Mononuclear cell (primary cell): ENCODE data around the gene ZSCAN20. TPM values are rescaled to one million over a fixed set of nuclear protein-coding genes. Genes with fewer than 3 reads are reported as not detected.

Experiments used
- H3K27me3 ChIP-seq: 2 replicates; pipeline ENCODE4 v1.6.0; 2011; ENCODE audit warnings: low read length, control low read depth; ENCODE audit not compliant: insufficient read depth
- H3K4me1 ChIP-seq: 2 replicates; pipeline ENCODE4 v1.5.1; 2011; ENCODE audit warnings: mild to moderate bottlenecking, low read length, control low read depth; ENCODE audit not compliant: insufficient read depth
- H3K4me3 ChIP-seq: 2 replicates; pipeline ENCODE4 v1.5.1; 2011; ENCODE audit warnings: mild to moderate bottlenecking, low read length, moderate library complexity
- H3K9me3 ChIP-seq: 2 replicates; pipeline ENCODE4 v1.5.1; 2011; ENCODE audit warnings: low read depth, mild to moderate bottlenecking, control low read depth, low read length
- total RNA-seq: library from RNA; depleted of rRNA; stranded (reverse); fragments of >200 nt; gene quantifications from one replicate; pipeline ENCODE4 v1.2.3, GENCODE V29; 2012

ZSCAN20 gene
- total RNA-seq, 1 donor: 0.10 TPM

- Histone ChIP-seq H3K4me3 (no peak overlapping the region), H3K27me3 (peaks cover 4% of the 10 kb centered on the region), H3K9me3 (no peaks in the 10 kb centered on the region), H3K4me1 (no peaks in the 10 kb centered on the region)
Observed at GRCh38 chr1:33524586-33524985, 52.1 kb downstream of the ZSCAN20 start.

DNA sequence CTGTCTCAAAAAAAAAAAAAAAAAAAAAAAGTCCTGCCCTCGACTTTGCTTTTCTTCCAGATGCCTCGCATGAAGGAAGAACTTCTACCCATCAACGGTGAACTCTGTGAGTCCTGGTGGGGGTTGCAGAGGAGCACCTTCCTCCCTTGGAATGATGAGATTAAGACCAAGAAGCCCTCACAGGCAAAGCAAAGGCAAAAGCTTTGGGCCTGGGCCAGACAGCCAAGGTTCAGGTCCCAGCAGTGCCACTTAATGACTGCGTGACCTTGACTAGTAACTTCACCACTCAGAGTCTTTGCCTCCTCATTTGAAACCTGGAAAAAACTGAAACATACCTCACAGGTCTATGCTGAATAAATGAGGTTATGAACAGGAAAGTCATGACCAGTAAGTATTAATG lies 55.5 kb downstream of the ZSCAN20 start:
- Histone ChIP-seq H3K4me1 (no peaks in the 10 kb centered on the region), H3K27me3 (peaks cover 4% of the 10 kb centered on the region), H3K9me3 (no peaks in the 10 kb centered on the region), H3K4me3 (no peak overlapping the region)

DNA sequence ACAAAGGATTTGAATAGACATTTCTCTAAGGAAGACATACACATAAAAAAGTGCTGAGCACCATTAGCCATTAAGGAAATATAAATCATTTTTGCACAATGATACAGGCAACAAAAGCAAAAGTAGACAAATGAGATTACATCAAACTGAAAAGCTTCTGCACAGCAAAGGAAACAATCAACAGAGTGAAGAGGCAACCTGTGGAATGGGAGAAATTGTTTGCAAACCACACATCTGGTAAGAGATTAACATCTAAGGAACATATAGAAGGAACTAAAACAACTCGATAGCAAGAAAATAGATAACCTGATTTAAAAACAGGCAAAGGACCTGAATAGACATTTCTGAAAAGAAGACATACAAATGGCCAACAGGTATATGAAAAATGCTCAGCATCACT lies 57.5 kb downstream of the ZSCAN20 start:
- no peaks in the 10 kb centered on the region for H3K9me3 ChIP-seq
- no peaks in the 10 kb centered on the region for H3K4me1 ChIP-seq
- peaks cover 4% of the 10 kb centered on the region for H3K27me3 ChIP-seq
- no peak overlapping the region for H3K4me3 ChIP-seq

DNA sequence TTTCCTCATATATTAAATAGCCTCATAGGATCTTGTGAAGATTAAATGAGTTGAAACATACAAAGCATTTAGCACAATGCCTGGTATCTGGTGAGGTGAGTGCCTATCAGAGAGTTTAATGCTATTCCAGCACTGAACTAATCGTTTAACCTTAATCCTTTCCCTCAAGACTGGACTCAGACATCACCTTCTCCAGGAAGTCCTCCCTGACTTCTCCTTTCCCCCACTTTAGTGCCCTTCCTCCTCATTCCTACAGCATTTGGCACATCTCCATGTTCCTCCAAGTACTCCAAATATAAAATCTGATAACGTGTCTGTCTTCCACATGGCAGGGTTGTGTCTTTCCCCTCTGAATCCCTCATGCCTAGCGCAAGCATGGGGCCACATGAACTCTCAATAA lies 59.8 kb downstream of the ZSCAN20 start:
- Histone ChIP-seq H3K9me3 (no peaks in the 10 kb centered on the region), H3K27me3 (peaks cover 4% of the 10 kb centered on the region), H3K4me3 (no peak overlapping the region), H3K4me1 (no peaks in the 10 kb centered on the region)

DNA sequence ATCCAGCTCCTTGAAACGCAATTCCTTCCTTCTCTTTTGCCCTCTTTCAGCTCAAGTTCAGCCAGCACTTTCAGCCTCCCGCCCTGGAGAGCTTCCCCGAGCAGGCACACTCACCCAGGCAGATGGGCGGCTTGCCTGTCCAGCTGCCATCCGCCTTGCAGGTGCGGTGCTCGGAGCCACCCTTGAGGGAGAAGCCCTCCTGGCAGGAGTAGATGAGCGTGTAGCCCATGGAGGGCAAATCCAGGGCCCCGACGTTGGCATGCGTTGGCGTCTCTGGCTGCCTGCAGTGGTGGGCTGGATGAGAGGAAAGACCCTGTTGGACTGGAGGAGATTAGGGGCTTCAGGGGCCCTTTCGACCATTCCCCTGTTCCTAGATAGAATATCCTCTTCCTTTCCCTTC lies 60.5 kb downstream of the ZSCAN20 start:
- Histone ChIP-seq H3K9me3 (no peaks in the 10 kb centered on the region), H3K27me3 (peaks cover 4% of the 10 kb centered on the region), H3K4me1 (no peaks in the 10 kb centered on the region), H3K4me3 (no peak overlapping the region)

DNA sequence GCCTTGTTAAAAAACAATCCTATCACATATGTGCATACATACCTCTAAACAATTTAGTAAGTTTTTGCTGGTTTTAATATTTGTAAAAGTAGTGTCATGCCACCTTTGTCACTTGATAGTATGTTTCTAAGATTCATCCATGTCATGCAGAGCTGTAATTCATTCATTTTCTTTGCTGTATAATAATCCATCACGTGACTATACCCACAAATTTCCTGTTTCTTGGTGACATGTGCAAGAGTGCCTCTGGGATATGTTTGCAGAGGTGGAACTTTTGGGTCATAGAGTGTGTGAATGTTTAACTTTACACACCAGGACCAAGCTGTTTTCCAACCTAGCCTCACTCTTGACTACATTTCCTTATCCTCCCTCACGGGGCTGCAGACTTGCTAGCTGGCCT lies 62.9 kb downstream of the ZSCAN20 start:
- no peaks in the 10 kb centered on the region for H3K4me1 ChIP-seq
- H3K27me3 ChIP-seq: no peaks in the 10 kb centered on the region
- no peak overlapping the region for H3K4me3 ChIP-seq
- H3K9me3 ChIP-seq: no peaks in the 10 kb centered on the region

DNA sequence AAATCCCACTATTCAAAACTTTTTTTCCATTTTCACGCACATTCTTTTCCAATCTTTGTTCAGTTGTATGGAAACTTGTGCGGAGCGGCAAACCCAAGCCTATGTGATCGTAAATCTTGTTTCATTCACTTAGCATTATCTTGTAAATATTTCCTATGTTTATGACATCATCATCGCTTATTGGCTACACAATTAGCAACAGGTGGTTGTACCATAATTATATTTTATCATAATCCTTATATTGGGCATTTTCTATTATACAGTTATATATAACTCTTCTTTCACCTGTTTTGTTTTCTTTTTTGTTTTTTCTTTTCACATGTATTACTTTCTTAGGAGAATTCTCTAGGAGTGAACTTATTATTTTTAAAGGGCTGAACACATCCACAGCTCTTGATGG lies 65.4 kb downstream of the ZSCAN20 start:
- Histone ChIP-seq H3K9me3 (no peaks in the 10 kb centered on the region), H3K27me3 (no peaks in the 10 kb centered on the region), H3K4me1 (no peaks in the 10 kb centered on the region), H3K4me3 (no peak overlapping the region)

- no peaks in the 10 kb centered on the region for H3K9me3 ChIP-seq
- no peaks in the 10 kb centered on the region for H3K27me3 ChIP-seq
- H3K4me1 ChIP-seq: no peaks in the 10 kb centered on the region
- H3K4me3 ChIP-seq: no peak overlapping the region
Observed at GRCh38 chr1:33541966-33542365, 69.5 kb downstream of the ZSCAN20 start.

Other genes with a start within 250 kb of the ZSCAN20 start
- gene ZNF362, start 216.2 kb upstream of the ZSCAN20 start, total RNA-seq: 11.8 TPM
- gene A3GALT2, start 151.5 kb upstream of the ZSCAN20 start, total RNA-seq: not detected
- 55.6 TPM for gene PHC2, start 41.5 kb upstream of the ZSCAN20 start, total RNA-seq